ENCODE data around the gene DIPK1B. TPM values are rescaled to one million over a fixed set of nuclear protein-coding genes. Genes with fewer than 3 reads are reported as not detected.
"Not testable (repeated sequence)": the region's sequence is repeated elsewhere in the genome, so short reads cannot be mapped to it uniquely, and the experiment has no call there.

The DIPK1B gene
- total RNA-seq, 2 donors from 2014 or later: 4.8 to 6.9 TPM

GRCh38 chr9:136707849-136708517 is 4.4 kb upstream of the DIPK1B start:
- Histone ChIP-seq H3K4me1 (ENCODE audit: control insufficient read depth in 1 of 2, low read depth in 2 of 2) (peaks cover 8 to 12% of the 10 kb centered on the region in 2 donors), H3K27ac (no peak overlapping the region), H3K9me3 (no peaks in the 10 kb centered on the region), H3K36me3 (no peaks in the 10 kb centered on the region), H3K4me3 (no peak overlapping the region), H3K27me3 (replicated peaks; ENCODE audit: insufficient read depth) (no peaks in the 10 kb centered on the region)
- no peak for DNase-seq (ENCODE audit: low spot score)
- TF ChIP-seq, protein P1, sequence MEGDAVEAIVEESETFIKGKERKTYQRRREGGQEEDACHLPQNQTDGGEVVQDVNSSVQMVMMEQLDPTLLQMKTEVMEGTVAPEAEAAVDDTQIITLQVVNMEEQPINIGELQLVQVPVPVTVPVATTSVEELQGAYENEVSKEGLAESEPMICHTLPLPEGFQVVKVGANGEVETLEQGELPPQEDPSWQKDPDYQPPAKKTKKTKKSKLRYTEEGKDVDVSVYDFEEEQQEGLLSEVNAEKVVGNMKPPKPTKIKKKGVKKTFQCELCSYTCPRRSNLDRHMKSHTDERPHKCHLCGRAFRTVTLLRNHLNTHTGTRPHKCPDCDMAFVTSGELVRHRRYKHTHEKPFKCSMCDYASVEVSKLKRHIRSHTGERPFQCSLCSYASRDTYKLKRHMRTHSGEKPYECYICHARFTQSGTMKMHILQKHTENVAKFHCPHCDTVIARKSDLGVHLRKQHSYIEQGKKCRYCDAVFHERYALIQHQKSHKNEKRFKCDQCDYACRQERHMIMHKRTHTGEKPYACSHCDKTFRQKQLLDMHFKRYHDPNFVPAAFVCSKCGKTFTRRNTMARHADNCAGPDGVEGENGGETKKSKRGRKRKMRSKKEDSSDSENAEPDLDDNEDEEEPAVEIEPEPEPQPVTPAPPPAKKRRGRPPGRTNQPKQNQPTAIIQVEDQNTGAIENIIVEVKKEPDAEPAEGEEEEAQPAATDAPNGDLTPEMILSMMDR (IDR thresholded peaks at IDR 0.05): no peak
- no peak for ATAC-seq (ENCODE audit: insufficient number of reproducible peaks, low FRiP score, low read depth)

- Histone ChIP-seq H3K36me3 (no peaks in the 10 kb centered on the region), H3K27me3 (replicated peaks; ENCODE audit: insufficient read depth) (no peaks in the 10 kb centered on the region), H3K4me3 (no peak overlapping the region), H3K9me3 (no peaks in the 10 kb centered on the region), H3K4me1 (ENCODE audit: control insufficient read depth in 1 of 2, low read depth in 2 of 2) (peaks cover 8 to 13% of the 10 kb centered on the region in 2 donors), H3K27ac (no peak overlapping the region)
- no peak for DNase-seq (ENCODE audit: low spot score)
- ATAC-seq (ENCODE audit: insufficient number of reproducible peaks, low FRiP score, low read depth): no peak
- TF ChIP-seq, protein P1 (IDR thresholded peaks at IDR 0.05): no peak
Observed at GRCh38 chr9:136709454-136710109, 2.8 kb upstream of the DIPK1B start.

DNA sequence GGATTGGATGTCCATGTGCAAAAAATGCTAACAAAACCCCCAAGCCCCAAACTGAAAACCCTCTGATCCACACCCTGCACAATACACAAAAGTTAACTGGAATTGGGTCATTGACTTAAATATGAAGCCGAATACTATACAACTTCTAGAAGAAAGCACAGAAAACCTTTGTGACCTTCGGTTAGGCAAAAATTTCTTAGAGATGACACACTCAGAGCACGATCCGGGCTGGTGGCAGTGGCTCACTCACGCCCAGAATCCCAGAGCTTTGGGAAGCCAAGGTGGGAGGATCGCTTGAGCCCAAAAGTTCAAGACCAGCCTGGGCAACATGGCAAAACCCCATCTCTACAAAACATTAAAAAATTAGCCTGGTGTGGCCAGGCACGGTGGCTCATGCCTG is 1.8 kb upstream of the DIPK1B start:
- no peaks in the 10 kb centered on the region for H3K9me3 ChIP-seq
- ATAC-seq (ENCODE audit: insufficient number of reproducible peaks, low FRiP score, low read depth) (no peak), DNase-seq (ENCODE audit: low spot score) (no peak)
- no peaks in the 10 kb centered on the region for H3K27me3 ChIP-seq (replicated peaks; ENCODE audit: insufficient read depth)
- no peak overlapping the region for H3K4me3 ChIP-seq
- H3K4me1 ChIP-seq (ENCODE audit: control insufficient read depth in 1 of 2, low read depth in 2 of 2): peaks cover 8 to 13% of the 10 kb centered on the region in 2 donors
- H3K27ac ChIP-seq: no peak overlapping the region
- H3K36me3 ChIP-seq: no peaks in the 10 kb centered on the region
- TF ChIP-seq, protein P1 (IDR thresholded peaks at IDR 0.05): no peak

- H3K9me3 ChIP-seq; H3K36me3 ChIP-seq; H3K27me3 ChIP-seq (replicated peaks; ENCODE audit: insufficient read depth); ATAC-seq (ENCODE audit: insufficient number of reproducible peaks, low FRiP score, low read depth); DNase-seq (ENCODE audit: low spot score); H3K4me3 ChIP-seq; H3K27ac ChIP-seq: not testable (repeated sequence)
- H3K4me1 ChIP-seq (ENCODE audit: control insufficient read depth in 1 of 2, low read depth in 2 of 2): peaks cover 8 to 13% of the 10 kb centered on the region in 2 donors
Observed at GRCh38 chr9:136711219-136711648, 1.1 kb upstream of the DIPK1B start.

- TF ChIP-seq, protein P1 (IDR thresholded peaks at IDR 0.05): no peak
- H3K36me3 ChIP-seq: no peaks in the 10 kb centered on the region
- H3K4me3 ChIP-seq: peak overlapping the region; percentile 47
- H3K4me1 ChIP-seq (ENCODE audit: control insufficient read depth in 1 of 2, low read depth in 2 of 2): peaks cover 8 to 13% of the 10 kb centered on the region in 2 donors
- H3K27ac ChIP-seq: no peak overlapping the region
- H3K9me3 ChIP-seq: no peaks in the 10 kb centered on the region
- no peak for ATAC-seq (ENCODE audit: insufficient number of reproducible peaks, low FRiP score, low read depth)
- no peak for DNase-seq (ENCODE audit: low spot score)
- H3K27me3 ChIP-seq (replicated peaks; ENCODE audit: insufficient read depth): no peaks in the 10 kb centered on the region
Observed at GRCh38 chr9:136712690-136713544, 545 bp downstream of the DIPK1B start.

All from thoracic aorta (tissue), 2 donors.